GM18511 (cell line): ENCODE results near the gene GMPPA.

Source experiments
- ATAC-seq: cut with Tn5 transposase; IDR thresholded peaks from one replicate; pipeline ENCODE4 v1.9.1; 2021; ENCODE audit warnings: mild to moderate bottlenecking, moderate library complexity; ENCODE audit not compliant: unreplicated experiment

Gene GMPPA

DNA sequence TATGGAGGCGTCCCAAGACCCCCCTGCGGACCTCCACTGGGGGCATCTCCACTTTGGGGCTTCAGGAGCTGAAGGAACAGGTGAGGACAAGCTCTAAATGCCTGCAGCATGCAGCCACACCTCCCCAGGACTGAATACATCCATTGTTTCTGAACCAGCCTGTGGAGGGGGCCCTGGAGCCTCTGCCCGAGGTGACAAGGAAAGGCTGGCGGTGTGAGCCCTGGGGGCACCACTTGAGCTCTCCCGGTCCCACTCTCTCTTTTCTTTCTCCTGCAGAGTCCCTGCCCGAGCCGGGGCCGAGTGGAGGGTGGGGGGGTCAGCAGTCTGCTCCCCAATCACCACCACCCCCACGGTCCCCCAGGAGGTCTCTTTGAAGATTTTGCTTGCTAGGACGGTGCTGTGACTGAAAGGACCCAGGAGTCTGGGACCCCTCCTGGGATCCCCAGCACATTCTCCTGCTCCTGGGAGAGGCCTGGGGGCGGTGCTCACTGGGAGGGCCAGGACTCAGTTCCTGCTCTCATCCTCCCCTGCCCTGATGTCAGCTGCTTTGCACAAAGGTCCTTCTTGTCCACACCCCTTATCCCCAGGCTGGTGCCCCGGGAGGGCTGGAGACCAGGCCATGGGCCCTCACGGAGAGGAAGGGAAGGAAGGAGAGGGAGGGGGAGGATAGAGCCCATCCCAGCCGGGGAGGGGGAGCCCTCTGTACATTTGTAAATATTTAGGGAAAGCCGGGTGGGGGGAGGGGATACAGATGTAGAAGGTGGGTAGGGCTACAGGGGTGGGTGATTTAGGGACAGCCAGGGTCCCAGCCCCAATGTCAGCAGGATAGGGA is 39.2 kb downstream of the GMPPA start:
- ATAC-seq: no peak

DNA sequence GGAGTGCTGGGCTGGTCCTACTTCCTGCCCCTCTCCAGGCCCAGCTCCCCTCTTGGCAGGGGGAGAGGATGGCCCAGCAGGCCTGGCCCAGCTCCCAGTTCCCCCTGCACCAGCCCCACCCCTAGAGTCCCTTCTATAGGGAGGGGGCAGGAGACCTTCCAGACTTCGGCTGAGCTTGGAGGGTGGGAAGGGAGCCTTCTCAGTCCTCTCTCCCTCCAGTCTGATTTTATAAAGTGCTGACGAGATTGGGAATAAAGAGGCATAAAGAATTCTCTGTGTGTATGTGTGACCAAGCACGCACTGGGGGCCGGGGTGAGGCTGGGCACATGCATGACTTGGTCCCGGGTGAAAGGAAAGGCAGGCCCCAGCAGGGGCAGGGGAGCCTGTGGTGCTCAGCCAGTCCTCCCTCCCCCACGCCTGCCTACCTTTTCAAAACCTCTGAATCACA is 39.8 kb downstream of the GMPPA start:
- ATAC-seq: no peak

DNA sequence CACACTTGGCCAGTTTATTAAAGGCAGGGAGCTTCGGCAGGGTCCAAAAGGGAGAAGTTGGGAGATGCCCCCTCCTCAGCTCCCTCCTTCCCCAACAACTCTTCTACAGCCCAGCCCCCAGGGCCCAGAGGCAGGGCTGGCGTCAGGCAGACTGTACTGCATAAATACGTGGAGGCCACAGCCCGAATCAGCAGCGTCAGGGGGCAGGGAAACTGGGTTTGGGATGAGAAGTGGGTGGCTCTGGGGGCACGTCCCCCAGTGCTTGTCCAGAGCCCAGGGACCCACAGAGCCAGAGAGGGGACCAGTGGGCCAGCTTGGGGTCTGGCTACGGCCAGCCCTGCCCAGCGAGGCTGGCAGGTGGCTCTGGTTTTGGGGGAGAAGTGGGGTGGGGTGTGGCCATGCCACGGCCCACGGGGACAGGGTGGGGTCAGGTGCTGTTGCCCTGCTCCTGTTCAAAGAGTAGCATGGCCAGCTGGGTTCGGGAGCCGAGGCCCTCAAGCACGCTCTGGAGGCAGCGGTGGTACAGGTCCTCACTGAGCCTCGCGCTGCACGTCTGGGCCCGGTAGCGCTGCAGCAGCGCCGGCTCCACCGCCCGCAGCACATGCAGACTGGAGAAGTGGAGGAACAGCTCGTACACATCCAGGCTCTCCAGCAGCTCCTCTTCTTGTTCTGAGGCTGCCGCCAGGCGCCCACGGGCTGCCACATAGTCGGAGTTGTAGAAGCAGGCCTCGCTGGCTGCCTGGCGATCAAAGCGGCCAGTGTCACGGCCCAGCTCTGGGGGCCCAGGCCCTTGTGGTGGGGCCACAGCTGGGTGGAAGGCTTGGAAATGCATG is 40.5 kb downstream of the GMPPA start:
- ATAC-seq: no peak

DNA sequence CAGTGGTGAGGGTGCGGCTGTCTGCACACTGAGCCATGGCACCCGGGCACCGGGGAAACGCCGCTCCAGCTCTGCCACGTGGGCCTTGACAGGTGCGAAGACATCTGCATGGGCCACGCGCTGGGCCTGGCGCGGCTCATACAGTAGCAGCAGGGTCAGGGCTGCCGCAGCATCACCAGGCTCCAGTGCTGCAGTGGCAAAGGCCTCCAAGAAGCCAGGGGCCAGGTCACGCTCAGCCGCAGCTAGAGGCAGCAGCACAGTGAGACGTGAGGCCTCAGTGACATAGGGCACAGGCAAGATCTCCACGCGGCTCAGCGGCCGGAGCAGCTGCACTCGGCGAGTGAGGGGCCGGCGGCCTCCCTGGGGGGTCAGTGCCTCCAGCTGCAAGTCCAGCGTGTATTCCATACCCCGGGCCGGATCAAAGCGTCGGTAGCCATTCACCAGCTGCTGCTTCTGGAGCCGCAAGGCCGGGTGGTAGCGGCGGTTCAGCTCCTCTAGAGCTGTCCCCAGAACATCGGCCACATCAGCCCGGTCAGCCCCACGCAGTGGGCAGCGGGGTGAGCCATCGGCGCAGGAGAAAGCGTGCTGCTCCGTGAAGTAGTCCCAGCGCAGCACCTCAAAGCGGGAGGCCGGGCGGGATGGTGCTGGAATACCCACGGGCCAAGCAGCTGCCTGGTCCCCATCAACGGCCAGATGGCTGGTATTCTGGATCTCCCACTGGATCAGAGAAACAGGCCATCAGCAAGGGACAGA is 41.4 kb downstream of the GMPPA start:
- no peak for ATAC-seq

DNA sequence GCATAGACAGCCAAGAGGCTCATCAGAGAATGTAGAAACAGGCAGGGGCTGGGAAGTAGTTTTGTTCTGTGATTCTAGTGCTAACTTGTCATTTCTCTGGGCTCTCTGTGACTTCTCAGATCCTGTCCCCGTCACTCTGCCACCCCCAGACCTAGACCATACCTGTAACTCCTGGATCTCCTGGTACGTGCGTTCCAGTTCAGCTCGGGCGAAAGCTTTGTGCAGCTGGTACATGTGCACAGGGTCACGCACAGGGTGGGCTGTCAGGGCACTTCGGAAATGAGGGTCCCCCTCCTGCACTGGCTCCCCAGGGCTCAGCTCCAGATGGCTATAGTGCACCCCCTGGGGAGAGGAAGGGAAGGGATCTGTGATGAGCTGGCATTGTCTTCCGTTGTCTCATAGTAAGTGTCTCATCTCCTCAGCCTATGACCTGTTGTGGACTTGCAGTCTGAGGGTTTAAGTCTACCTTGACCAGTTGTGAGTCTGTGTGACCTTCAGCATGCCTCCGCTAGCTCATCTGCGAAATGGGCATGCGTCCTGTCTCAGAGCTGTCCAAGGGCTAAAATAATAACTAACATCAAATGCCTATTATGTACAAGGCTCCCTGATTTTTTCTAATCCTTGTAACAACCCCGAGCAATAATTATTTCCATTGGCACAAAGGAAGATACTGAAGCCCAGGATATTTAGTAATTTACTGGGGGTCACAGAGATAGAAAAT is 42.3 kb downstream of the GMPPA start:
- no peak for ATAC-seq

DNA sequence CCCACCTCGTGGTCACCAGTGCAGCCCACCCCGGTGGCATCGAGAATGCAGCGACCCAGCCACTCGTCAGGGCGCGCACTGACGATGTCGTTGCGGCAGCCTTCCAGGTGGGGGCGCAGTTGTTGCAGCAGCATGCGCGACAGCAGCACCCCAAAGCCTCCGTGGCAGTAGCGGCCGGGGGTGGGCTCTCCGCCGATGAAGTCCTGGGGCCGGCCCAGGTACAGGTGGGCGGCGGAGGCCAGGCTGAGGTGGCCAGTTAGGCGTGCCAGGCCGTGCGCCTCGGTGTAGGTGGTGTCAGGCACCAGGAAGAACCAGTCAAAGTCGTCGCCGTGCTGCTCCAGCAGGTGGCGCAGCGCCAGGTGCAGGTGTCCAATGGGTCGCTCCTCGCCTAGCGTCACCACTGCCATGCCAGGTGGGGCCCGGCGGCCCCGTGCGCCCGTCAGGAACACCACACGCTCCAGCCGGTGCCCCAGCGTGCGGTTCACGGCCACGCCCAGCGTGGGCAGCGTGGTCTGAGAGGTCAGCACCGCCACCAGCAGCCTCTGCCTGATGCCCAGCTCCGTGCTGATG is 43.0 kb downstream of the GMPPA start:
- peak; percentile 54 for ATAC-seq

DNA sequence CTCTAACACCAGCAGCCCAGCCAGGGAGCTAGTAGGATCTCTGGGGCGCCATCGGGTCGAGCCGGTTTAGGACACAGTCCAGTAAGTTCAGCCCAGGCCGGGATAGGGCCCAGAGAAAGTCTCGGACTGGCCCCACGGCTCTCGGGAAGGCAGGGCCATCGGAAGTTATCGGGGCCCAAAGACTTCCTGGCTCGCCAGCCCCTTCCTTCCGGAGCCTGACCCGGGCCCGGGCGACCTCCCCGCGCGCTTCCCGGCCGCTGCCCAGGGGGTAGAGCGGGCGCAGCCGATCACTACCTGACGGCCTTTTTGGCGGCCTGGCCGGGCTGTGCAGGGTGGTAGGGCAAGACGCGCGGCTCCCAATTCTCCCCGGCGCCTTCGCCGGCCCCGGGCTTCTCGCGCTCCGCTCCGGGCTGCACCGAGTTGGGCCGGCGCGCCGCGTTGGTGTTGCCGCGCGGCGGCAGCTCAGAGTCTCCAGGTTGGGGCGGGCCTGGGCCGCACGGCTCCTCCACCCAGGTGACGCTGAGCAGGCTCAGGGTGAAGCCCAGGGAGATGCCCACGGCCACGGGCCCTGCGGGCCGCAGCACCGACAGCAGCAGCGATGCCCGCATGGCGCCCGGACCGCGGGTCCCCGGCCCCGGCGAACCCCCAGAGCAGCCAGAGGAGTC is 44.4 kb downstream of the GMPPA start:
- peak; percentile 41 for ATAC-seq

DNA sequence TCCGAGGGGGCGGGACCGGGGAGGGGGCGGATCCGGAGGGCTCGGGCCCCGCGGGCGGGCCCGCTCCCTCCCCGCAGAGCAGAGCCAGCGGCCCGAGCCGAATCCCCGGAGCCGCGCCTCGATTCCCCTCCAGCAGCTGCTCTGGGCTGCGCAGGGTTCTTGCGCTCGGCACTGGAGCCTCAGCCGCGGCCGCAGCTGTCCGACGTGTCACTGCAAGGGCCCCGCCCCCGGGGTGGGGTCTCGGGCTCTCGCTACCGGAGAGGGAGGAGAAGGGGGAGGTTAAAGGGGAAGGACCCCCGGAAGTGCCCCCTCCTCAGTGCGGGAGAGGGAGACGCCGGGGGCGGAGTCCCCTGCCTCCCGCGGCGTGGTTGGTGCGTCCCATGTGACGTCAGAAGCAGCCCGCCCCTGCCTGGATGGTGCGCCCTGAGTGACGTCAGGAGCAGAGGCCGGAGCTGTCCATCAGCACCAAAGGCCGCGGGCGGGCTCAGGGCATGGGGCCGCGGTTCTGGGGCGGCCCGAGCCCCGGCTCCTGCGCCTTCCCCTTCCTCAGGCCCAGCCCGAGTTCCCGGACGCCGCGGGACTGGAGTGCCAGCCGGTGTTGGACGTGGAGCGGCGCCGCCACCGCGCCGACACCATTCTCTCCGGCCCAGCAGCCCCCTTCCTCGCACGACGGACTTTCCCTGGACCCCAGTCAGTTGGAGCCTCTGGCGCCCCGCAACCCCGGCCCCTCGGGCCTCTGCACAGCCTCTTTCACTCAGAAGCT is 45.1 kb downstream of the GMPPA start, which contains the start of the genes CHPF and TMEM198:
Gene CHPF, minus strand, starts transcription at position 214 of the 763 bp plus-strand sequence. CDS start 271 bp downstream, outside the sequence.
Gene TMEM198, plus strand, starts transcription at position 433 of the 763 bp plus-strand sequence. CDS start 700 bp downstream, outside the sequence.
- ATAC-seq: peak; percentile 80

DNA sequence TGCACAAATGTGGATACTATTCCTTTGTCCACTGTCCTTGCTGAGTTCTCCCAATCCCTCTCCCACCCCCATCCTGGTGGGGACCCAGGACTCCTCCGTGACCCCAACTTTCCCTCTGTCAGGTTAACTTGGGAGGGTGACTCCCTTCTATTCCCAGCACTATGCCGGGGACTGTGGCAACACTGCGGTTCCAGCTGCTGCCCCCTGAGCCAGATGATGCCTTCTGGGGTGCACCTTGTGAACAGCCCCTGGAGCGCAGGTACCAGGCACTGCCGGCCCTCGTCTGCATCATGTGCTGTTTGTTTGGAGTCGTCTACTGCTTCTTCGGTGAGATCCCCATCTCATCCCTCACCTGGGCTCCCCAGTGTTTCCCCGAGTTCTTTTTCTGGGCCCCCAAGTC is 45.9 kb downstream of the GMPPA start:
- ATAC-seq: no peak

DNA sequence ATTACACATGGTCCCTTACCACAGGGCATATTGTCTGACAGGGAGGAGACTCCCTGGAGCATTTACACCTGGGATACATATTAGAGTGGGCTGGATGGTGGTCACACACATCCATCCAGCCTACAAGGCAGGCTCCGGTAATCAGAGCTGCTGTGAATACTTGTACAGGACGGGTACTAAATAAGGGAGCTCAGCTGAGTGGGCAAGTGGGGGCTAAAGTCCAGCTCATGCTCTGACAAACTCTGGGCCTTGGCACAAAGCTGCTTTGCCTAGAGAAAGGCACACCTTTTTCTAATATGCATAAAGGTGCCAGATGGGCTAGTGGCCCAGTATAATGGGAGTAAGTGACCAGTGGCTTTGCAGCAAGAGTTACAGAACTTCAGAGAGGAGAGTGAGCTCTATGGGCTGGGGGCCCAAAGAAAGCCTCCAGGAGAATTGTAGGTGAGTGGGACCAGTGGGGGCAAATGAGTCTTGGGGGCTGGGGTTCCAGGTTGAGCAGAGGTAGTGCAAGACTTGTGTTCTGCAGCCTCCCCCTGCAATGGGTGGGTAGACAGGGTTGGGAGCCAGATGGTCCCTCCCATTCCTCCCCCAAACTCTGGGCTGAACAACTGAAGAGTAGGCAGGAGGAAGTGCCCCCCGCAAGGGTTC is 46.7 kb downstream of the GMPPA start:
- no peak for ATAC-seq

DNA sequence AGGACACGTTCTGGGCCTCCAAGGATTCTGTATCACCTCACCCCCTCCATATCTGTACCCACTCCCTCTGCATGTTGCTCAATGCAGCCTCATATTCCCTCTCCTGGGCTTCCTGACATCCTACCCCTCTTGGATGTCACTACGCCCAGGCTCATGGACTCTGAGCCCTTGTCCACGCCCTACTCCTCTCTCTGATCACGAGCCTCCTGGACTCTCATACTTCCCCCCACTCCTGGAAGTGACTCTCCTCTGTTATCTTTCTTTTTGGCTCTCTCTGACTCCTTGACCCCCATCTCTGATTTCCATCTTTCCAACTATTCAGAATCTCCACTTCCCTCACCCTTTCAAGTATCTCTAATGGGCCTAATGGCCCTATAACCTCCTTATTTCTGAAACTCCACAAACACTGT is 47.3 kb downstream of the GMPPA start:
- no peak for ATAC-seq

DNA sequence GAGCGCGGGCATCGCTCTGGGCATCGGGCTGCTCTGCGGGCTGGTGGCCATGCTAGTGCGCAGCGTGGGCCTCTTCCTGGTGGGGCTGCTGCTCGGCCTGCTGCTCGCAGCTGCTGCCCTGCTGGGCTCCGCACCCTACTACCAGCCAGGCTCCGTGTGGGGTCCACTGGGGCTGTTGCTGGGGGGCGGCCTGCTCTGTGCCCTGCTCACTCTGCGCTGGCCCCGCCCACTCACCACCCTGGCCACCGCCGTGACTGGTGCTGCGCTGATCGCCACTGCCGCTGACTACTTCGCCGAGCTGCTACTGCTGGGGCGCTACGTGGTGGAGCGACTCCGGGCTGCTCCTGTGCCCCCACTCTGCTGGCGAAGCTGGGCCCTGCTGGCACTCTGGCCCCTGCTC is 48.9 kb downstream of the GMPPA start:
- ATAC-seq: no peak

DNA sequence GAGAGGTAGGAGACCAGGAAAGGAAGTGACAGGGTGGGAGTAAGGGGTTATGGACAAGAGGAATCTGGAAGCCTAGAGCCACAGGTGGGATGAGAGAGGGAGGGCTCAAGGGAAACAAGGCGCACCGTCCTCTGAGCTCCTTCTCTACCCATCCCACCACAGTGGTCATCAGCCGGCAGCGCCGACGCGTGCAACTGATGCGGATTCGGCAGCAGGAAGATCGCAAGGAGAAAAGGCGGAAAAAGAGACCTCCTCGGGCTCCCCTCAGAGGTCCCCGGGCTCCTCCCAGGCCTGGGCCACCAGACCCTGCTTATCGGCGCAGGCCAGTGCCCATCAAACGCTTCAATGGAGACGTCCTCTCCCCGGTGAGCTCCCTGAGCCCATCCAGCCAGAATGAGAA is 50.3 kb downstream of the GMPPA start:
- ATAC-seq: no peak

DNA sequence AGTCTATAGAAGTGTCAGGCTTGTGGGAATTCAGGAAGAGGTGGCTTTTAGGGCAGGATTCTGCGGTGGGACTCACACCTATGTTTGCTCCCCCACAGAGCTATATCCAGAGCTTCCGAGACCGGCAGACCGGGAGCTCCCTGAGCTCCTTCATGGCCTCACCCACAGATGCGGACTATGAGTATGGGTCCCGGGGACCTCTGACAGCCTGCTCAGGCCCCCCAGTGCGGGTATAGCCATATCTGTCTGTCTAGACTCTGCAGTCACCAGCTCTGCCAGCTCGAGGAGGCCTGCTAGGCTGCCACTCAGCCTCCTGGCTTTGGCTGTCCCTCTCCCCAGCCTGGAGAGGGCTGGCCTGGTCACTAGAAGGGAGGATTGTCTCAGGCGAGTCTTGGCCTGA is 50.9 kb downstream of the GMPPA start:
- no peak for ATAC-seq

DNA sequence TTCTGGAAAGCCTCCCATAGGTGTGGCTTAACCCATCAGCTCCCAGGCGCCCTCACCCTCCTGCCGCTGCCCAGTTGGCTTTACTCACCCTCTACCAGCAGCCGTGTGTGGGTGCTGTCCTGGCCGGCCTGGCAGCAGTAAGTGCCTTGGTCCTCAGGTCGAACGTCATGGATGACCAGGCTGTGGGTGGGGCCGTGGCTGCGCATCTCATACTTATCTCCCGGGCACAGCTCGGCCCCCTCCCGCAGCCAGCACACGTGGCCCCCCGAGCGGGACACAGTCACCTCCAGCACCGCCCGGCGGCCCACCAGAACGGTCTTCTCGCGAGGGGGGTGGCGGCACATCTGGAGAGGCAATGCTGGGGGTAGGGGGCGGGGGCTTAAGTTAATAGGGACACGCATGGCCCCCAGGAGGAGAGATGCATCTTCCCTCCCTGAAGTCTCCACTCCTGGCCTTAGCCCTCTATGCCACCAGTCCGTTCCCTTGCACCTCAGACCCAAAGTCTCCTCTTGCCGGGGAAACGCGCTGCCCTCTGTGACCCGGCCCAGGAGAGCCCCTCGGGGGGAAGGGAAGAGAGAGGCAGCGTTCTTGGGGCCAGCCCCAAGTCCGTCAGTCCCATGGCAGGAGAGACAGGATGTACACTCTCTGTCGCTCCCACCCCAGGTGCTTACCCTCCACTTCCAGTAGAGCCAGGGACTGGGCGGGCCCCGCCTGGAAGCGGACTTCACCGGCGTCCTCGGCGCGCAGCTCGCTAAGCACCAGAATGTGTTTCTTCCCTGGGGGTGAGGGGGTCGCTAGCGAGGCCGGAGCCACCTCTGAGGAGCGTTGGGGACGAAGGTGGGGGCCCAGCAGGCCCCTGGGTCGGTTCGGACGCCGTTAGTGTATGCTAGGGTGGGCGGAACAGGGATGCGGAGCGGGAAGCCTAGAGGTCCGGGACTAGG is 53.0 kb downstream of the GMPPA start:
- peak; percentile 30 for ATAC-seq

DNA sequence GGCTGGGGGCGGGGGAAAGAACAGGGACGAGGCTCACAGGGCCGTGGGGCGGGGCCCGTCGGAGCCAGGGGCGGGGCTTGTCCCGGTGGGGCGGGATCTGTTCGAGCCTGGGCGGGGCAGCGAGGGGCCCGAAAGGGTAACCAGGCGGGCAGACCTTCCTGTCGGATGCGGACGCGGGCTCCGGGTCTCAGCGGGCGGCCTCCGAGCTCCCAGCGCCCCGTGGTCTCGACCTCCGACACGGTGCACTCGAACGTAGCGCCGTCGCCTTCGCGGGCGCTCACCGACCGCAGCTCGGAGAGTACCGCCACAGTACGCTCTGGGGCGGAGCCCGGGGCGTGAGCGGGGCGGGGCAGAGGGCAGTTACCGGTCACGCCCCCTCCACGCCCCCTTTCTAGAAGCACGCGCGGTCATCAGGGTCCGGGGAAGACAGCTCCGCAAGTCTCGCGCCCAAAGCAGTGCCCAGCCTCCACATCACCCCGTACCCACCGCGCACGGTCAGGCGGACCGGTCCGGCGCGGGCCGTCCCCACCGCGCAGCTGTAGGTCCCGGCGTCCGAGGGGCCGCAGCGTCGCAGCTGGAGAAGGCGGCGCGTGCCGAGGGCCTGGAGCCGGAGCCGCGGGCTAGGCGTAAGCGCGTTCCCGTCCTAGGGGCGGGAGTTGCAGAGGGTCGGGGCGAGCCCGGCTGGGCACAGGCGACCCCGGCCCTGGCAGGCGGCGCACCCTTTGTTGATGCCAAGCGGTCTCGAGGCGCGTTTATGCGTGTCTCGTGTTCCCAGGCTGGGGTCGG is 53.9 kb downstream of the GMPPA start:
- ATAC-seq: peak; percentile 93

DNA sequence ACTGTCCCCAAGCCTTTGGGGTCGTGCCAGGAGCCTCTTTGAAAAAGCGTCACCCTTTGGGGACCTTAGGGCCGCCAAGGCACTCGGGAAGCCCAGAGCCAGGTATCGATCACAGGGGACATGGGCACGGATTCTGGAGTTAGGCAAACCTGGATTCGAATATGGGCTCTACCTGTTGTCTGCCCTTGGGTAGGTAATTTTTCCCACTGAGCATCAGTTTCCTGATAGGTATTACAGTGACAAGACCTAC is 54.4 kb downstream of the GMPPA start:
- no peak for ATAC-seq
